Nephron (organoid): ENCODE results near the gene DUT.

Experiments
- H3K27ac Mint-ChIP-seq, 3 experiments: 2 replicates each; pipeline ENCODE4 v1.8.0; 2020; ENCODE audit warnings: mixed read lengths in 3 of 3, mild to moderate bottlenecking in 2 of 3, moderate library complexity in 1 of 3
- H3K27me3 Mint-ChIP-seq: 2 replicates; pipeline ENCODE4 v1.8.0; 2021; ENCODE audit warnings: low read depth, mild to moderate bottlenecking, moderate library complexity, mixed read lengths
- H3K36me3 Mint-ChIP-seq: 2 replicates; pipeline ENCODE4 v1.8.0; 2020; ENCODE audit warnings: low read depth, mixed read lengths
- H3K4me1 Mint-ChIP-seq: 2 replicates; pipeline ENCODE4 v1.8.0; 2020; ENCODE audit warnings: mixed read lengths
- H3K4me3 Mint-ChIP-seq, 3 experiments: 2 replicates each; pipeline ENCODE4 v1.8.0; 2020; ENCODE audit warnings: mild to moderate bottlenecking in 3 of 3, mixed read lengths in 3 of 3, moderate library complexity in 2 of 3
- H3K9me3 Mint-ChIP-seq: 2 replicates; pipeline ENCODE4 v1.8.0; 2020; ENCODE audit warnings: mixed read lengths
- CTCF ChIP-seq, 3 experiments: fragments of 200-600 bp; sonication (generic); IDR thresholded peaks; one replicate each; pipeline ENCODE4 v1.5.0; 2021; ENCODE audit warnings: antibody characterized with exemption in 3 of 3; ENCODE audit not compliant: unreplicated experiment in 3 of 3

Gene DUT

GRCh38 chr15:48358229-48359152, 27.3 kb downstream of the DUT start:
- H3K4me3 Mint-ChIP-seq, result peak overlapping the region in 1 of 3 experiments; percentile 24
- H3K27me3 Mint-ChIP-seq, result no peaks in the 10 kb centered on the region
- no peaks in the 10 kb centered on the region for H3K36me3 Mint-ChIP-seq
- TF ChIP-seq CTCF (IDR thresholded peaks at IDR 0.05; ENCODE audit: unreplicated experiment in 3 of 3), result peak; percentile 64 to 80 (median 68)
- H3K27ac Mint-ChIP-seq, result peak overlapping the region; percentile 82 to 95 (median 93)
- H3K4me1 Mint-ChIP-seq, result peaks cover 36% of the 10 kb centered on the region
- H3K9me3 Mint-ChIP-seq, result peaks cover 11% of the 10 kb centered on the region

GRCh38 chr15:48360841-48361240, 29.6 kb downstream of the DUT start:
- Mint-ChIP-seq H3K27ac (no peak overlapping the region), H3K36me3 (no peaks in the 10 kb centered on the region), H3K27me3 (no peaks in the 10 kb centered on the region), H3K4me1 (peaks cover 20% of the 10 kb centered on the region), H3K9me3 (peaks cover 11% of the 10 kb centered on the region), H3K4me3 (no peak overlapping the region)
- no peak for TF ChIP-seq CTCF (IDR thresholded peaks at IDR 0.05; ENCODE audit: unreplicated experiment in 3 of 3)

GRCh38 chr15:48361685-48362084, 30.5 kb downstream of the DUT start:
- H3K9me3 Mint-ChIP-seq, result peaks cover 11% of the 10 kb centered on the region
- TF ChIP-seq CTCF (IDR thresholded peaks at IDR 0.05; ENCODE audit: unreplicated experiment in 3 of 3), result no peak
- H3K36me3 Mint-ChIP-seq, result no peaks in the 10 kb centered on the region
- no peak overlapping the region for H3K4me3 Mint-ChIP-seq
- H3K27ac Mint-ChIP-seq, result peak overlapping the region in 1 of 3 experiments; percentile 49
- H3K4me1 Mint-ChIP-seq, result peaks cover 19% of the 10 kb centered on the region
- no peaks in the 10 kb centered on the region for H3K27me3 Mint-ChIP-seq

GRCh38 chr15:48363474-48363873, 32.2 kb downstream of the DUT start:
- H3K27me3 Mint-ChIP-seq, result no peaks in the 10 kb centered on the region

GRCh38 chr15:48365575-48365974, 34.3 kb downstream of the DUT start:
- Mint-ChIP-seq H3K4me1 (no peaks in the 10 kb centered on the region), H3K4me3 (no peak overlapping the region), H3K27ac (no peak overlapping the region), H3K9me3 (peaks cover 11% of the 10 kb centered on the region), H3K36me3 (no peaks in the 10 kb centered on the region), H3K27me3 (no peaks in the 10 kb centered on the region)
- no peak for TF ChIP-seq CTCF (IDR thresholded peaks at IDR 0.05; ENCODE audit: unreplicated experiment in 3 of 3)

More at GRCh38 chr15:48363474-48363873, 32.2 kb downstream of the DUT start:
- Mint-ChIP-seq H3K27ac (no peak overlapping the region), H3K4me1 (peaks cover 7% of the 10 kb centered on the region), H3K4me3 (no peak overlapping the region), H3K9me3 (peaks cover 11% of the 10 kb centered on the region), H3K36me3 (no peaks in the 10 kb centered on the region)
- no peak for TF ChIP-seq CTCF (IDR thresholded peaks at IDR 0.05; ENCODE audit: unreplicated experiment in 3 of 3)
